GM19467 (cell line): Measurements from ENCODE around the gene RPL36A.

Experiments
- ATAC-seq: cut with Tn5 transposase; IDR thresholded peaks from one replicate; pipeline ENCODE4 v1.9.1; 2021; ENCODE audit warnings: mild to moderate bottlenecking, moderate library complexity; ENCODE audit not compliant: unreplicated experiment

Gene RPL36A

DNA sequence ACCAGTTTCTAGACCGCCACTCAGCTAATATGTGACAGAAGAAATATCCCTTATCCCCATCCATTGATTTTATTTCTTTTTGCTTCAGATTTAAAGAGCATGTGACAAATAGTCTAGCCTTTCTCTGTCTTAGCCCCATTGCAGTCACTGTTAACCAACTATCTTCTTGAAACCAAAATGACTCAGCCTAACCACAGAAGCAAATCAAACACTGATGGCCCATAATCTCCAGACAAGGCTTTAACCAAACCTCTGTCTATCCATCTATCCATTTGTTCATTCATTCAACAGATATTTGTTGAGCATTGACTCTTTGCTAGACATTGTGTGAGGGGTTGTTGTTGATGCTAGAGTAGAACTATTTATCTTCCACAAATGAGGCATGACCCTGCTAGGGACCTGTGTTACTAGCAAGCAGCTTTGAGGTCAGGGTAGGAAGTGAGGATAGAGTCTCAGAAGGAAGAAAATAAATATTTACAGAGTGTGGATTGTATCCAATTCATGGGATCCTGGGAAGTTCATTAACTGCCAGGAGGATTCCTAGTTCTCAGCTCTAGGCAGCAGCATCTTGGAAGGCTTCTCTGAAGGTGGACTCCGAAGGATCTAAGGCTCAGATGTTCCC is 39.8 kb downstream of the RPL36A start:
- no peak for ATAC-seq

DNA sequence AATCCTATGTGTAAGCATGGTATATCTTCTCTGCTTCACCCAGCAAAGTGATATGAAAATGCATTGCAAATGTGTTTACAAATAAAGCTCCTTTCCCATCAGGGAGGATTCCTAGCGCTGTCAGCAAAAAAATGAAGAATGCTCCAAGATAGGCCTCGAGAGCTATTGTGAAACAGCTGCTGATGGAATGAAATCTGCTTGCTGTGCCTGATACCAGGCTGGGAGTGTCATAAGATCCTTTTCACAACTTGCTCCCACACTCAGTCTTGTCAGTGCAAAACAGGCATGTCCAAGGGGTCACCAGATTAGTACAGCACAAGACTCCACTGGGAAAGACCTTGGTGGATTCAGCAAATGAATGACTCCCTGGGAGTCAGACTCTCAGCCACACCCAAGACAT is 51.3 kb downstream of the RPL36A start:
- ATAC-seq, result no peak
